NB4 (cell line): ENCODE results near the gene HTR5A.

ENCODE experiments used
- CTCF ChIP-seq: IDR thresholded peaks from one replicate; pipeline ENCODE4 v1.5.1; 2012; ENCODE audit warnings: low read depth, low read length
- POLR2A ChIP-seq: IDR thresholded peaks from 2 replicates; pipeline ENCODE4 v1.6.1; 2011; ENCODE audit warnings: mild to moderate bottlenecking; ENCODE audit not compliant: insufficient read length; ENCODE audit errors: extremely low read depth

GRCh38 chr7:155120460-155120859 lies 50.3 kb downstream of the HTR5A start:
- TF ChIP-seq POLR2A: no peak
- TF ChIP-seq CTCF: no peak
